DND-41 (cell line): ENCODE data around the gene BCL11A.
A peak's percentile ranks its signal among the peaks of the same experiment; 100 is the strongest.

ENCODE experiments used
- ATAC-seq: fragments of 200-7000 bp; cut with Tn5 transposase; 3 replicates; pipeline ENCODE4 v1.9.1; 2021; ENCODE audit warnings: low read depth; ENCODE audit not compliant: insufficient read depth
- DNase-seq: peaks from one replicate; pipeline ENCODE4 v3.0.0-alpha.2; 2020
- H2AFZ ChIP-seq: 2 replicates; pipeline ENCODE4 v1.6.0; 2012; ENCODE audit warnings: low read depth, low read length
- H3K27ac ChIP-seq: 2 replicates; pipeline ENCODE4 v1.5.1; 2012; ENCODE audit warnings: low read length, inconsistent platforms
- H3K27me3 ChIP-seq: fragments of 200-600 bp; sonication (generic); 2 replicates; pipeline ENCODE4 v1.6.0; 2012; ENCODE audit warnings: low read length, mild to moderate bottlenecking, inconsistent platforms; ENCODE audit not compliant: insufficient read depth, poor library complexity
- H3K36me3 ChIP-seq: 2 replicates; pipeline ENCODE4 v1.5.1; 2012; ENCODE audit warnings: low read length, inconsistent platforms; ENCODE audit not compliant: insufficient read depth
- H3K4me1 ChIP-seq: 2 replicates; pipeline ENCODE4 v1.5.1; 2012; ENCODE audit warnings: mild to moderate bottlenecking, low read length; ENCODE audit not compliant: insufficient read depth
- H3K4me2 ChIP-seq: 2 replicates; pipeline ENCODE4 v1.6.0; 2012; ENCODE audit warnings: mild to moderate bottlenecking, moderate library complexity, low read length, inconsistent platforms; ENCODE audit not compliant: insufficient read depth
- H3K4me3 ChIP-seq, 2 experiments: fragments of 200-600 bp in 1 of 2; shearing (Covaris generic) in 1 of 2; 2 replicates each; pipeline ENCODE4 v1.5.1; 2012 to 2016; ENCODE audit warnings: inconsistent platforms in 2 of 2, low read length in 2 of 2, mild to moderate bottlenecking in 2 of 2, low read depth in 1 of 2, moderate library complexity in 1 of 2
- H3K79me2 ChIP-seq: 2 replicates; pipeline ENCODE4 v1.6.0; 2012; ENCODE audit warnings: low read length, inconsistent platforms; ENCODE audit not compliant: insufficient read depth
- H3K9ac ChIP-seq: 2 replicates; pipeline ENCODE4 v1.6.0; 2012; ENCODE audit warnings: low read depth, mild to moderate bottlenecking, inconsistent platforms, low read length, moderate library complexity
- H3K9me3 ChIP-seq: 2 replicates; pipeline ENCODE4 v1.5.1; 2012; ENCODE audit warnings: low read length, moderate library complexity, mild to moderate bottlenecking, inconsistent platforms; ENCODE audit not compliant: insufficient read depth, severe bottlenecking
- H4K20me1 ChIP-seq: 2 replicates; pipeline ENCODE4 v1.6.0; 2012; ENCODE audit warnings: low read length; ENCODE audit not compliant: insufficient read depth
- CTCF ChIP-seq: IDR thresholded peaks from 2 replicates; pipeline ENCODE4 v1.5.1; 2012; ENCODE audit warnings: borderline replicate concordance, low read length, moderate library complexity, mild to moderate bottlenecking; ENCODE audit not compliant: poor library complexity, severe bottlenecking; ENCODE audit errors: extremely low read depth
- EZH2 ChIP-seq: IDR thresholded peaks from 3 replicates; pipeline ENCODE4 v1.6.1; 2012; ENCODE audit warnings: borderline replicate concordance, low read depth, mild to moderate bottlenecking, moderate library complexity, low read length, inconsistent platforms; ENCODE audit not compliant: severe bottlenecking

BCL11A gene

GRCh38 chr2:60493804-60494387 is 59.6 kb downstream of the BCL11A start:
- Histone ChIP-seq H4K20me1 (peaks cover 68% of the 10 kb centered on the region), H3K27ac (peak overlapping the region; percentile 8; the same call in 1 of the 2 replicates), H3K4me1 (peaks cover 6% of the 10 kb centered on the region; the same call in 1 of the 2 replicates), H2AFZ (no peak overlapping the region), H3K9me3 (no peaks in the 10 kb centered on the region), H3K9ac (no peak overlapping the region), H3K27me3 (no peaks in the 10 kb centered on the region), H3K4me2 (no peak overlapping the region), H3K4me3 (no peak overlapping the region), H3K79me2 (peaks cover 100% of the 10 kb centered on the region), H3K36me3 (peaks cover 46% of the 10 kb centered on the region)
- ATAC-seq = no peak
- no peak for DNase-seq
- TF ChIP-seq EZH2 (no peak), CTCF (no peak)

GRCh38 chr2:60492548-60492947 is 60.9 kb downstream of the BCL11A start:
- peaks cover 99% of the 10 kb centered on the region for H3K79me2 ChIP-seq
- peaks cover 61% of the 10 kb centered on the region for H4K20me1 ChIP-seq

GRCh38 chr2:60490848-60491247 is 62.6 kb downstream of the BCL11A start:
- Histone ChIP-seq H3K79me2 (peaks cover 99% of the 10 kb centered on the region), H3K4me1 (no peaks in the 10 kb centered on the region), H3K9ac (no peak overlapping the region), H2AFZ (no peak overlapping the region), H4K20me1 (peaks cover 58% of the 10 kb centered on the region), H3K36me3 (peaks cover 44% of the 10 kb centered on the region), H3K4me2 (no peak overlapping the region), H3K27me3 (no peaks in the 10 kb centered on the region), H3K9me3 (no peaks in the 10 kb centered on the region), H3K27ac (no peak overlapping the region), H3K4me3 (no peak overlapping the region)
- DNase-seq (no peak), ATAC-seq (no peak)
- no peak for TF ChIP-seq EZH2
- TF ChIP-seq CTCF = no peak

More at GRCh38 chr2:60492548-60492947, 60.9 kb downstream of the BCL11A start:
- no peak overlapping the region for H3K27ac ChIP-seq
- no peak overlapping the region for H3K9ac ChIP-seq
- no peaks in the 10 kb centered on the region for H3K4me1 ChIP-seq
- no peaks in the 10 kb centered on the region for H3K27me3 ChIP-seq
- TF ChIP-seq CTCF = no peak
- TF ChIP-seq EZH2 = no peak
- no peak for ATAC-seq
- H3K4me3 ChIP-seq = no peak overlapping the region
- no peak for DNase-seq
- H3K4me2 ChIP-seq = no peak overlapping the region
- peaks cover 41% of the 10 kb centered on the region for H3K36me3 ChIP-seq
- H2AFZ ChIP-seq = no peak overlapping the region
- H3K9me3 ChIP-seq = no peaks in the 10 kb centered on the region

- Histone ChIP-seq H3K79me2 (peaks cover 99% of the 10 kb centered on the region), H4K20me1 (peaks cover 59% of the 10 kb centered on the region), H3K4me1 (no peaks in the 10 kb centered on the region), H3K9ac (no peak overlapping the region), H3K9me3 (no peaks in the 10 kb centered on the region), H3K36me3 (peaks cover 45% of the 10 kb centered on the region), H3K4me2 (no peak overlapping the region), H2AFZ (no peak overlapping the region), H3K4me3 (no peak overlapping the region), H3K27me3 (no peaks in the 10 kb centered on the region), H3K27ac (no peak overlapping the region)
- ATAC-seq (no peak), DNase-seq (no peak)
- TF ChIP-seq EZH2 = no peak
- no peak for TF ChIP-seq CTCF
Measured at GRCh38 chr2:60490441-60490840, 63.0 kb downstream of the BCL11A start.
